ENCODE measurements around the gene BRINP1.

Gene BRINP1

GRCh38 chr9:119339056-119339455, 30.2 kb downstream of the BRINP1 start:
- DNase-seq: no peak

DNA sequence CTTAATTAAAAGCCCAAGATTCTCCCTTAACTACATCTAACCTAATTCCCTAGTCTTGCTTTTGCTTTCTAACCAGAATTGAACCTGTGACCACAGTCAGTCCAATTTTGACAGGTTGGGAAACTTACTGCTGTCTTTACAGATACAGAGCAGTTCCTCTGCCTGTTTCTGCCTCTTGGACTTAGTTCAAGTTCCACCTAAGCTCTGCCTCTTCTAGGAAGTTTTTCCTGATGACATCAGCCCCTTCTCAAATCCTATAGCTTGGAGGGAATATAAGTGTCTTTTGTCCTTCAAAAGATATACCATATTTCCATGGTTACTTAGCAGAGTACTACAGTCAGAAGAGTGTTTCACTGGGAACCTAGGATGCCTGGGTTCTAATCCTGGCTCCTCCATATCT, 31.7 kb downstream of the BRINP1 start:
- DNase-seq: no peak

GRCh38 chr9:119334745-119335144, 34.5 kb downstream of the BRINP1 start:
- no peak for DNase-seq

- DNase-seq: no peak
Observed at GRCh38 chr9:119333507-119334229, 35.6 kb downstream of the BRINP1 start.

DNA sequence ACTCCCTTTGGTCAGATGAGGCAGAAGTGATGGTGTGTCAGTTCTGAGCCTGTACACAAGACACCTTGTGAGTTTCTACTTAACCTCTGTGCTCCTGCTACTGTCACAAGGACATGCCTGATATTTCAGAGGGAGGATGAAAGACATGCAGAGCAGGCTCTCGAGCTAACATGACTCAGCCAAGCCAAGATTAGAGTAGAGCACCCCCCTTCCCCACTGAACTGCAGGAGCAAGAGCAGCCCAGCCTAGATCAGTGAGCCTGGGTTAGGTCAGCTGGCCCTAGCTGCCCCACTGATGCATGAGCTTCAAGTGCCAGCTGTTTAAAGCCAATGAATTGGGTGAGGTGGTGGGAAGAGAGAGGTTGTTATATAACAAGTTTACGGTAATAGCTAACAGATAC, 36.7 kb downstream of the BRINP1 start:
- DNase-seq: no peak

- no peak for DNase-seq
Observed at GRCh38 chr9:119322184-119322583, 47.1 kb downstream of the BRINP1 start.

DNA sequence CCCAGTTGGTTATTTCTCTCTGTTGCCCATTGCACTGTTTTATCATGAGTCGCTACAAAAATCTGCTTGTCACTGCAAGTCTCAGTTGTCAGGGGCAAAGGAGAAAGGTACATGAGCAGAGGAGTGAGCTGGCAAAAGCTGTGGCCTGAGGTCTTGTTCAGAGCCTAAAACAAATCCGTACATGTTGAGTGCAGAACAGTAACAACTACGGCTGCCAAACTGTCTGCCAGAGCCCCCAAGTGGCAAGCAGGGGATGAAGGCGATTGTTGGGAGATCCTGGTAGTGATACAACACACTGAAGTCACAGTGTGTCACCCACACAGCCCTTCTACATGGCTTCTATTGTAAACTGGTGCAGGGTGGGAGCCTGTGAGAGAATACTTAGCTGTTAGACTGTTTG, 50.9 kb downstream of the BRINP1 start:
- DNase-seq: no peak

DNA sequence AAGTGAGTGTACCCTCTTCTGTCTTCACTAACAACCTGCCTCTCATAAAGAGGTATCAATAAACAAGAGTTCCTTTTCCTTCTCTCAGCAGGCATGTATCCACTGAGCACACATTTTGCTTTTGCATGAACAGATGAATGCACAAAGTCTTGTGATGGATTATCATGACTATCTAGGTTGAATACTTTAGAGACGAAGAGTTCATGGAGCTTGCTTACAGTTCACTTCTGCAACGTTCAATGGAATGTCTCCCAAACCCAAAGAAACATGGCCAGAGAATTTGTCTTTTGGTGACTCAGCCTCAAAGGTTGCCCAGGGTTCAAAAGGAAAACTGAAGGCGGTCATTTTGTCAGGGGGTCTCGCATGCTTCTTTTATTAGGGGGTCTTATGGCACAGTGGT, 55.4 kb downstream of the BRINP1 start:
- DNase-seq: no peak

GRCh38 chr9:119310741-119311140, 58.5 kb downstream of the BRINP1 start:
- no peak for DNase-seq

GRCh38 chr9:119307471-119307870, 61.8 kb downstream of the BRINP1 start:
- no peak for DNase-seq

- no peak for DNase-seq
Observed at GRCh38 chr9:119304555-119304954, 64.7 kb downstream of the BRINP1 start.

- no peak for DNase-seq
Observed at GRCh38 chr9:119302988-119303698, 66.1 kb downstream of the BRINP1 start.

DNA sequence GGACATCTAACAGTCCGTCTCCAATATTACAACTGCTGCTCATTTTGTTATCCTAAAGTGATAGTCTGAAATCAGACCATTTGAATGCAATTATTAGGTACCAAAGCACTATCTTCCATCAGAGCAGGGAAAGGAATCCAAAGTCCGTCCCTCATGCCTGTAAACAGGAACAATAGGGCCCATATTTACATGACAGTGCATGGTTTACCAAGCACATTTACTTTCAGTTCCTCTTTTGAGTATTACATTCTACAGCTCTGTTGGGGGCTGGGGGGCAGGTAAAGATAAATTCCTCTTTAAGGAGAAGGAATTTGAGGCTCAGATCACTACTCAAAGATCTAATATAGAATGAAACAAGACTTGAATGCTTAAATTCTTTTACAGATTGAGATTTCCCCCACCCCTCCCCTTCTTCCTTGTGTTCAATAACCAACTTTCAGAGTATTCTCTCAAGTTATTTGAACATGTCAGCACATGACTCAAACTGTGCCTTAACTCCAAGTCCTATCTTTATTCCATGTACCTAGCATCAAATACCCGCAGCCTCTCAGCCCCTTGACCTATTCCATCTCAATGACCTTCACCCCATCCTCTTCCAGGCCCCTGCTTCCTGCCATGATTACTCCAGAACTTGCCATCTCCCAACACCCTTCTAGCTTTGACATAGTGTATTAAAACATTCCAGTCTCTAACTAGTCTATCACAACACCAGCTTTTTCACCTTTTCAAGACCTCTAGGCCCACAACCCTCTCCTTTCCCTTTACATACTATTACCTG, 71.0 kb downstream of the BRINP1 start:
- no peak for DNase-seq

- no peak for DNase-seq
Observed at GRCh38 chr9:119291554-119291953, 77.7 kb downstream of the BRINP1 start.

DNA sequence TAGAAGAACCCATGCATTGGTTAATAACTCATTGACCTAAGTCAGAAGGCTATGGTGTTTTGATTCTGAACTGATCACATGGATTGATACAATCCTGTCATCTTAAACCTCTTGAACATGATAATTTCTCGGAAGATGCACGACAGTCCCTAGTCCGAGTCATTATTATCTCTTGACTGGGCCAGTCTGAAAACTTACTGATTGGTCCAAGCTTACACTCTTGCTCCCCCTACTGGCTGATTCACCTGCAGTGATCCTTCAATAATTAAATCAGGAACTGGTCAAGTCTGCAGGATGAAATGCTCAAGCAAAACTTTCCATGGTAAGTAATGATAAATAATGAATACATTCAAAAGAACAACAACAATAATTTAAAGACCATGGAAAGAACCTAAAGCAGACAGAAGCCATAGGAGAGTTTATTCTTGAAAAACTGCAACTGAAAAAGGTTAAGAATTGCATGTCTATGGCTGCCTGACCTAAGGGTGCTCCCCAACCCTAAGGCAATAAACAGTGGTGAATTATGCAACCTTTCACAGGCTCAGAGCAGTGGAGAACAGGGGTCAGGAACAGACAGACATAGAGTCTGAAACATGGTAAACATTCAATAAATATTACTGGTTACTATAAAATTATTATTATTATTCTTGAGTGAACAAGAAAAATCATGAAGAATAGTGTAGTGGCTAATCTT, 79.3 kb downstream of the BRINP1 start:
- no peak for DNase-seq

GRCh38 chr9:119284587-119285337, 84.5 kb downstream of the BRINP1 start:
- no peak for DNase-seq

DNA sequence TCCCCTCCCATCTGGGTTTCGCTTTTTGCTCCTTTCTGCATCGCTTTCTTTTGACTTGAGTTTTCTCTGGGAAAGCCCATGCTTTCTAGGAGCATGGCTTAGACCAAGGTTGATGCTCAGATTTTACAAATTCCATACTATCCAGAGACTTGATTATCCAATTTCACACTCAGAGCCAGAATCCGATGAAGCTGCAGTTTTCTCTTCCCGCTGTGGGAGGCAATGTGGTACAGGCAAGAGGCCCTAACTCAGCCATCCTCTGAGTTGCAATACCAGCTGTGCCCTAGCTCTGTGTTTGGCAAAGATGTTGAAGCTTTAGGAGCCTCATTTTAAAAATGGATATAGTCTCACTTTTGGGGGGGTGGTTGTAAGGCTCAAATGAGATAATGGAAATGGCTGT, 85.1 kb downstream of the BRINP1 start:
- no peak for DNase-seq

GRCh38 chr9:119283078-119283794, 86.0 kb downstream of the BRINP1 start:
- DNase-seq: no peak

DNA sequence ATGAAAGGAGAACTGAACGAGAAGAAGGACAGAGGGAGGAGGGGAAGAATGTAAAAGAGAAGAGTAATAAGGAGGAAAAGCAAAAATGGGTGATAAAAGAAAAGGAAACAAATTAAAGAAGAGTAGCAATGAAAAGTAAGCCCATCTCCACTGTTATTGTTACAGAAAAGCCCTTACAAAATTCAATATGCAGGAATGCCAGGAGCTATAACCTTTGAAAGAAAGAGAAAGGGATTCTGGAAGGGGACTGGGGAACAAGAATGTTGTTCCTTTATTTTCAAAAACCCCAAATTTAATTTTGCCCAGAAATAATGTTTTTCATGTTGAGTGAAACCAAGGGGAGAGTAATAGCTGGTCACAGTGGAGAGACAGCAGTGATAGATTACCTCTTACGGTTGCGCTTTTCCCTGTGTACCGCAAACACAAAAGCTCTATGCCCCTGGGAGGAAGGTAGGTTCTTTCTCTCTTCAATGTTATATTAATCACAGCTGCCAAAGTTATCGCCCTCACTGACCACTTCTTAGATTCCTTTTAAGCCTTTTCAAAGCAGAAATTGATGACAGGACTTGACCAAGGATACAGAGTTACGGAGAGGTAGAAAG, 86.7 kb downstream of the BRINP1 start:
- no peak for DNase-seq

GRCh38 chr9:119280740-119281485, 88.3 kb downstream of the BRINP1 start:
- no peak for DNase-seq

DNA sequence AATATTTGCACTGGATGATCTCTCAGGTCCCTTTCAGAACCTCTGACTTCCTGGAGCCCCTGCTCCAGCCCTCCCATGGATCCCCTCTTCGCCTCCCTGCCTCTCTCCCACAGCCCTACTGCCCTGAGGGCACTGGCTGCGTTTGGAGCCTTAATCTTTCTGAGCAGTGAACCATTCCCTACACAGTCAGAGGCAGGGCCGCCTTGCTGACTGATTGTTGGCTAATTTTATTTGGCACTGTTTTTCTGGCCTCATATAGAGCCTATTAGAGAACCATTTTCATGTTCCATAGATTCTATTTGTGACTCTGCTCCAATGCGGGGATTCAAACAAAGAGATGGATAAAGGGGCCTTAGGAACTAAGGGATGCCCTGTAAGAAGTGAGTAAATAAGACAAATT, 91.1 kb downstream of the BRINP1 start:
- no peak for DNase-seq

Measured in NCI-H187 (cell line).